ENCODE data around the gene PRKG1. TPM values are rescaled to one million over a fixed set of nuclear protein-coding genes. Genes with fewer than 3 reads are reported as not detected.

Gene PRKG1
- total and polyA plus RNA-seq, 2 of the 8 experiments (the other 6 are each of a cell fraction or from before 2014, with no cell fraction given): 4.2 to 15.2 TPM

DNA sequence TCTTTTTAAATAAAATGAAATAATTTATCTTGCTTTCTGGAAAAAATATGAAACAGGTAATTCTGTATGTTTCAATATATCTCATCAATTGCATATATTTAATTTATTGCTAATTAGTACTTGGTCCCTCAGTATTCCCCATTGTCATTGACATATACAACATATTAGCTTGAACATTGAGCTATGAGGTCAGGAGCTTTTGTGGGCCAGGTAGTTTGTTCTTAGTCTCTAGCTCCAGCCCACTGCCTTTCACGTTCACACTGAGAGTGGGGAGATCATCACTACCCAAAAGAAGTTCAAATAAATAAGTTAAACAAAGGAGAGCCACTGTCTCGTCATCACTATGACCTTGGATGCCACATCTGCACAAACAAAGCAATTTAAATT, 1185.1 kb downstream of the PRKG1 start:
- Histone ChIP-seq H3K27me3 (replicated peaks in 1 of 4; ENCODE audit: control insufficient read depth in 3 of 4, extremely low read depth in 1 of 4, insufficient read depth in 3 of 4, low read length in 3 of 4) (no peaks in the 10 kb centered on the region), H3K23me2 (ENCODE audit: low read depth, low read length) (no peaks in the 10 kb centered on the region), H3K14ac (ENCODE audit: insufficient read length) (no peak overlapping the region), H3K4me3 (ENCODE audit: extremely low read depth in 1 of 4, insufficient read depth in 2 of 4, low read depth in 3 of 4, low read length in 4 of 4) (no peak overlapping the region), H3K9ac (replicated peaks in 1 of 4; ENCODE audit: extremely low read depth in 1 of 4, low read depth in 3 of 4, low read length in 3 of 4) (no peak overlapping the region), H4K5ac (ENCODE audit: insufficient read length, low read depth, low read length) (no peak overlapping the region), H4K91ac (replicated peaks; ENCODE audit: insufficient read length, low read length) (no peak overlapping the region), H2BK15ac (ENCODE audit: low read length) (no peak overlapping the region), H2AK5ac (ENCODE audit: low read depth, low read length) (no peak overlapping the region), H3K36me3 (ENCODE audit: control insufficient read depth in 2 of 4, insufficient read depth in 4 of 4, low read length in 3 of 4) (no peaks in the 10 kb centered on the region), H3K56ac (replicated peaks; ENCODE audit: insufficient read length, low read depth, low read length) (no peak overlapping the region), H2BK12ac (ENCODE audit: low read depth, low read length) (no peak overlapping the region), H4K20me1 (replicated peaks in 1 of 2; ENCODE audit: control insufficient read depth in 1 of 2, insufficient read depth in 2 of 2, low read length in 2 of 2) (no peaks in the 10 kb centered on the region), H3K18ac (ENCODE audit: extremely low read depth, low read length) (no peak overlapping the region), H3K79me1 (ENCODE audit: low read depth, low read length) (no peaks in the 10 kb centered on the region), H2BK5ac (ENCODE audit: low read depth, low read length) (no peak overlapping the region), H2BK120ac (replicated peaks; ENCODE audit: low read depth, low read length) (no peak overlapping the region), H2AFZ (ENCODE audit: low read length) (no peak overlapping the region), H4K8ac (ENCODE audit: extremely low read depth, insufficient read depth, low read length) (no peak overlapping the region), H3K23ac (ENCODE audit: insufficient read length) (no peak overlapping the region), H3K4me2 (ENCODE audit: insufficient read depth in 1 of 2, low read depth in 2 of 2, low read length in 2 of 2) (no peak overlapping the region), H3K4me1 (replicated peaks in 1 of 4; ENCODE audit: control insufficient read depth in 3 of 4, insufficient read depth in 4 of 4, low read length in 3 of 4) (no peaks in the 10 kb centered on the region), H3K27ac (ENCODE audit: low read depth, low read length) (no peak overlapping the region), H3K9me3 (ENCODE audit: insufficient read depth in 2 of 2, low read depth in 1 of 2, low read length in 1 of 2) (no peaks in the 10 kb centered on the region), H3K4ac (replicated peaks; ENCODE audit: insufficient read length, low read depth, low read length) (no peak overlapping the region), H2BK20ac (ENCODE audit: low read length) (no peak overlapping the region), H3K79me2 (ENCODE audit: control insufficient read depth in 1 of 2, insufficient read depth in 2 of 2, low read length in 2 of 2) (no peaks in the 10 kb centered on the region)
- no peak for DNase-seq (ENCODE audit: low read depth in 1 of 2, low spot score in 2 of 2)
- ChIA-PET CTCF (ENCODE audit: partially characterized antibody) (interaction anchor here (1.4 kb wide), 1 partner anchor 9 kb away, joined by 7 read pairs; no protein-coding TSS in a partner anchor), POLR2A (ENCODE audit: partially characterized antibody) (interaction anchor here (0.6 kb wide), 1 partner anchor 506 kb away, joined by 3 read pairs; no protein-coding TSS in a partner anchor)
- TF ChIP-seq RXRA (IDR thresholded peaks at IDR 0.05; ENCODE audit: insufficient read depth, low read depth, low read length) (no peak), RFX5 (IDR thresholded peaks at IDR 0.05; ENCODE audit: borderline replicate concordance, low read depth, low read length) (no peak), SRF (IDR thresholded peaks at IDR 0.05; ENCODE audit: low read depth, low read length) (no peak), EP300 (IDR thresholded peaks at IDR 0.05; ENCODE audit: borderline replicate concordance in 1 of 2, low read depth in 2 of 2, low read length in 2 of 2) (no peak), ZNF274 (IDR thresholded peaks at IDR 0.05; ENCODE audit: borderline replicate concordance, extremely low read depth, low read length) (no peak), GTF2F1 (IDR thresholded peaks at IDR 0.05; ENCODE audit: borderline replicate concordance, low read depth, low read length) (no peak)
- TF ChIP-seq, protein P1, sequence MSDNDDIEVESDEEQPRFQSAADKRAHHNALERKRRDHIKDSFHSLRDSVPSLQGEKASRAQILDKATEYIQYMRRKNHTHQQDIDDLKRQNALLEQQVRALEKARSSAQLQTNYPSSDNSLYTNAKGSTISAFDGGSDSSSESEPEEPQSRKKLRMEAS (IDR thresholded peaks at IDR 0.05): no peak
- FAIRE-seq: no peak
- 93% methylated on average over 2 of the region's 2 CpGs; no CpG with 5 or more reads in 1 of the 2 experiments for WGBS, 2 experiments (ENCODE audit: extremely low coverage in 1 of 2, insufficient coverage in 1 of 2, insufficient read length in 1 of 2, insufficient replicate concordance in 2 of 2, low coverage in 1 of 2, low lambda C conversion rate in 2 of 2, missing lambda C conversion rate in 1 of 2)

Data from H1 (cell line).